HG02763 (cell line): ENCODE results near the gene PPARG.
"Not testable (repeated sequence)": the region's sequence is repeated elsewhere in the genome, so short reads cannot be mapped to it uniquely, and the experiment has no call there.

ENCODE experiments used
- ATAC-seq: cut with Tn5 transposase; IDR thresholded peaks from one replicate; pipeline ENCODE4 v1.9.1; 2021; ENCODE audit warnings: mild to moderate bottlenecking, moderate library complexity; ENCODE audit not compliant: unreplicated experiment

Gene PPARG

GRCh38 chr3:12288182-12289129 is at the start of gene PPARG:
Gene PPARG (plus strand): TSS chr3:12289070. CDS start chr3:12379712, 90,642 bp downstream.
- ATAC-seq = no peak

GRCh38 chr3:12239301-12239700 is 49.6 kb upstream of the PPARG start:
- no peak for ATAC-seq

DNA sequence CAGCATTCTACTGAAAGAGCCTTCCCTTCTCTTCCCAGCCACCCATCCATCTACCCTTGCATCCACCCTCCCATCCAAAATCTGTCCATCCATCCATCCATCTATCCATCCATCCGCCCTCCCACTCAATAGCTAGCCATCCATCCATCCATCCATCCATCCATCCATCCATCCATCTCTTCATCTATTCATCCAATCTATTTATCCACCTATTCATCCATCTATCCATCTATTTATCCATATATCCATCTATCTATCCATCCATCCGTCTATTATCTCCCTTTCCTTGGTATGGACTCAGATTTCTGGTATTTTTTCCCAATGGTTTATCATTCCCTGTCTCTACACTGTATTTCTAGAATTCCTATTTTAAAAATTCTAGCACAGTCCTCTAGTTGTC is 46.1 kb upstream of the PPARG start:
- no peak for ATAC-seq

DNA sequence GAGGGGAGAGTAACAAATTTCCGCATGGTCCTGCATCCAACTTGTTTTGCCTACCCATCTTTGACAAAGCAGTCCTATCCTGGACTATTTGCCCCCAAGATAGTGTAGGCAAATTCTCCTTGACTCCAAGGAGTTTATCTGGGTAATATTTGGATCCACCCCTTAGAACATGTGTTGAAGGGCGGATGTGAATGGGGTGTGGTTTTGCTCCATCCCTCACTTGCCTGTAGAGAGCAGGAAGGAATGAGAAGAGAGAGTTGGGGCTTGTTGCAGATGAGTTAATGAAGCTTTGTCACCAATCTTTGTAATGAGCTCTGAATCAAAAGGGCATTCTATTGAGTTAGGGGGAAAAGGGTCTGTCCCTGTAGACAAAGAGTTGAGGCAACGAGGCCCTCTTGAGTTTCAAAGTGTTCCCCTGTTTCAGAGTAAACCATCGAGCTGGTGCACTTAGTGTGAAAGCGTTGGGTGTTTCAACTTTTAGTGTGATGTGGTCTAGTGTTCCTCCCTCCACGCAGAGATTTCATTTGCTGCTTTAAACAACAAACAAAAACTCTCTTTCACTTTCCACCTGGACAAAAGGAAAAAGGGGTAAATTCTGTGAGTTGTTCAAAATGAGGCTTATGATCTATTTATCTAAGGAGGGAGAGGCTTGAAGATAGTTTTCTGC is 42.2 kb upstream of the PPARG start:
- no peak for ATAC-seq

GRCh38 chr3:12247411-12247810 is 41.5 kb upstream of the PPARG start:
- ATAC-seq = no peak

DNA sequence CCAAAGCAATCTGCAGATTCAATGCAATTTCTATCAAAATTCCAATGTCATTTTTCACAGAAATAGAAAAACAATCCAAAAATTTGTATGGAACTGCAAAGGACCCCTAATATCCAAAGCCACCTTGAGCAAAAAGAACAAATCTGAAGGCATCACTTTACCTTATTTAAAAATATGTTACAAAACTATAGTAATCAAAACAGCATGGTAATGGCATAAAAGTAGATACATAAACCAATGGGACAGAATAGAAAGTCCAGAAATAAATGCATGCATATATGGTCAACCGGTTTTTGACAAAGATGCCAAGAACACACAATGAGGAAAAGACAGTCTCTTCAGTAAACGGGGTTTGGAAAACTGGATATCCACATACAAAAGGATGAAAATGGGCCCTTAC is 39.4 kb upstream of the PPARG start:
- ATAC-seq = no peak

GRCh38 chr3:12252889-12253288 is 36.0 kb upstream of the PPARG start:
- no peak for ATAC-seq

DNA sequence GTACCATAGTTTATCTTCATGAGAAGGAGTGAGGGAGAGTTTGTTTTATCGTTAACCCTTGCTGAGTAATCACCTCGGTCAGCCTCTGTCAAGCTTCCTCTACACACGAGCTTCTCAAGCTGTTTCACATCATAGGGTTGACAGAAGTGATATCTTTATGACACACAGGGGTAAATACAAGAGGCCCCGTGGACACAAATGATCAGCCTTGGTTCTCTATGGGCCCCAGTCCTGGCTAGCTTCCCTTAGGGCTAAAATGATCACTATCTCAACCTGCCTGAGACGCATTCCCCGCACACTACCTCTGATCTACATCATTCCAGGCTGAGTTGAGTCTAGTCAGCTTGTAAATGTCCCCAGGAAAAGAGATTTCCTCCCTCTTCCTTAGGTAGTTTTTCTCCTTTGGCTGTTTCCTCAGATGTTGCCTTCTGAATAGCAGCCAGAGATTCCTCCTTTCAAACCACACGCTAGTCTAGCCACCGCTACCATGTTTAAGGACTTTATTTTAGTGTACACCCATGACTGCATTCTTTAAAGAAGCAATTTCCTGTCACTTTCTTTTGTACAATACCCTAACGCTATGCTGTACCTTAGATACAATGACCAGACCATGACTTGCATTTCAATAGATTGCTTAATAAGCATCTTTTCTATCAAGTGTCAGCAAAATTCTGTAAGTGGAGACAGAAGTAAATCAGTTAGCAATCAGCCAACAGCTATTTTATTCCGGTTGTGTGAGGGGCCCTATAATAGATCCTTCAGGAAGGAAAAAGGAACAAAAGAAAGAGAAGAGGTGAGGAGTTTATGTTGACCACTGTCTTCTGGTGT is 35.1 kb upstream of the PPARG start:
- no peak for ATAC-seq

GRCh38 chr3:12255393-12255792 is 33.5 kb upstream of the PPARG start:
- ATAC-seq = no peak

DNA sequence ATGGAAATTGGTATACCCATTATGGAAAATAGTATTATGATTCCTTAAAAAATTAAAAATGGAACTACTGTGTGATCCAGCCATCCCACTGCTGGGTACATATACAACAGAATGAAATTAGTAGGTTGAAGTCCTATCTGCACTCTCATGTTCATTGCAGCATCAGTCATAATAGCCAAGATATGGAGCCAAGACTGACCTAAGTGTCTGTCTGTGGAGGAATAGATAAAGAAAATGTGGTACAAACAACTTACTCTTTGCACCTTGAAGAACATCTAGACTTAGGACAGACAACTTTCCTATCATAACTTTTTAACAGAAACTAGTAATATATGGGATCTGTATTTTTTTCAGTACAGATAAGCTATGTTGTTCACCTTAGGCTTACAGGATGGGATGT is 30.0 kb upstream of the PPARG start:
- no peak for ATAC-seq

DNA sequence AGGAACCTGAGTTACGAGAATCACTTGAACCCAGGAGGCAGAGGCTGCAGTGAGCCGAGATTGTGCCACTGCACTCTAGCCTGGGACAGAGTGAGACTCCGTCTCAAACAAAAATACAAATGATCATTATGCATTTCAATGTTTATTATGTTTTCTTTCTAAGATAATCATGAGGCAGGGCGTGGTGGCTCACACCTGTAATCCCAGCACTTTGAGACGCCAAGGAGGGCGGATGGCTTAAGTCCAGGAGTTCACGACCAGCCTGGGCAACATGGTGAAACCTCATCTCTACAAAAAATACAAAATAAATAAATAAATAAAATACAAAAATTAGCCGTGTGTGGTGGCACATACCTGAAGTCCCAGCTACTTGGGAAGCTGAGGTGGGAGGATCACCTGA is 26.7 kb upstream of the PPARG start:
- ATAC-seq = not testable (repeated sequence)

- ATAC-seq = no peak
These were observed 23.4 kb upstream of the PPARG start for GRCh38 chr3:12265508-12265907.

GRCh38 chr3:12266038-12266437 is 22.8 kb upstream of the PPARG start:
- ATAC-seq = no peak

GRCh38 chr3:12267376-12268030 is 21.4 kb upstream of the PPARG start:
- no peak for ATAC-seq

- no peak for ATAC-seq
These were observed 20.7 kb upstream of the PPARG start for GRCh38 chr3:12268049-12268735.

DNA sequence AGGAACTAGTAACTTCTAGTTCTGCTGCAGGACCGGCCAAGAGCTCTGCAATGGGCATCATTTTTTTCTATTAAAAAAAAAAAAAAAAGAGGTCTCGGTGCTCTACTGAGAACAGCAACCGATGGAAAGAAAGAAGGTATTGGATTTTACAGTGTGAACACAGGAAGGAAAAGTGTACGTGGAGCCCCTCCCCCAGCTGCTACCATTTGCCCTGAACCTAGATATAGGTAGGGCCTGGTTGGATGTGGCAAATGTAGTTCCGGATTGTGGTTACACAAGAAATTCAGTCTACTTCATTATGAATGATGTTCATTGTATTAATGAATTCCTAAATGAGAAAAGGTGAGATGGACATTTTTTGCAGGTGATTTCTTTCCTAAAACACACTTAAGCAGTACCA is 17.9 kb upstream of the PPARG start:
- no peak for ATAC-seq

GRCh38 chr3:12273045-12273695 is 15.7 kb upstream of the PPARG start:
- ATAC-seq = peak; percentile 82

- no peak for ATAC-seq
These were observed 12.8 kb upstream of the PPARG start for GRCh38 chr3:12275974-12276650.

- not testable (repeated sequence) for ATAC-seq
These were observed 12.0 kb upstream of the PPARG start for GRCh38 chr3:12276827-12277226.
